GM18867 (cell line): ENCODE results near the gene COL5A2.

ENCODE experiments used
- ATAC-seq: cut with Tn5 transposase; IDR thresholded peaks from one replicate; pipeline ENCODE4 v1.9.1; 2021; ENCODE audit warnings: mild to moderate bottlenecking, moderate library complexity; ENCODE audit not compliant: unreplicated experiment

The COL5A2 gene

DNA sequence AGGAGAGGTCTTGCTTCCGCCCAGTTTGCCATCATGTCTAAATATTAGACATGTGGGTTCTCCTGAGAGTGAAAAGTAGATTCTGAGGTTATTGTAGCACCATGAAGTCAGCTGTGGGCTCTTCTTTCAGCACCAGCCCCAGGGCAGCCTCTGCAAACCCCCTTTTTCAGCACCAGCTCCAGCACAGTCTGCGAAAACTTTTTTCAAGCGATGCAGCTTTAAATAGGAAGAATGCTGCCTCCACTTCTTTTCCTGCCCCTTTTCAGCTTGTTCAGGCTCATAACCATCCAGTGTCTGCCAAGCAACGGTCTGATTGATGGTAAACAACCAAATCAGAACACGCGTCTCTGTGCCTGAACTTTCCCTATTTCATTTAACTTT is at the start of gene COL5A2:
Gene COL5A2 (minus strand): TSS at position 192 of the 381 bp plus-strand sequence. CDS start 157 bp downstream, at position 35.
- ATAC-seq: no peak

DNA sequence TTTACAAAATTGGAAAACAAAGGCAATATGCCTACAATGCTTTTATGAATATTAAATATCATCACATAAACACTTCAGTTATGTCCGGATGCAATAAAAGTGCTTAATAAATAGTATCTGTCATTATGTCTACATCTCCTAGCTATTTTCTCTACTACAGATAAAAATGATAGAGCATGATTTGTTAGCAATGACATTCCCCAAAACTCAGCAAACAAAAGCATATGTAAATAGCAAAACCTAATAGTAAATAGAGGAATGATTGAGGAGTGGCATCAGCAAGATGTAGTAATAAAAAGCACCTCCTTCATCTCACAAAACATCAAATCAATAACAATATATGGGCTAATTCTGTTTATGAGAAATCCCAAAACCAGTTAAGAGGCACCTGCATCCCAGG is 46.5 kb upstream of the COL5A2 start:
- no peak for ATAC-seq

DNA sequence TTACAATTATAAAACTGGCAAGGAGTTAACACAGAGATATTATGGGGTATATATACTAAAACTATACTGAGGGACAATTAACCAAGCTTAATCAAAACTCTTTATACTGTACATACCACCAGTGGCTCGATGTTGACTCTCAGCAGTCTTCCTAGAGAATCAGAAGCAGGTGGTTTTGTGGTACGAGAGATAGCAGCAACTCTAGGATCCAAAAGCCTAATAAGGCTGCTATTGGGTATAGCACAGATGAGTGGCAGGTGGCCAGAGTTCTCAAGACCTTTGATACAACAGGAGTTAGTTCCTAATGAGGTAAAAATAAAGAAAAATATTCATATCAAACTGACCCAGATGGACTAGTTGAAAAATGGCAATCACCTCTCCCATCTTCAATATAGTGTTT is 45.5 kb upstream of the COL5A2 start:
- ATAC-seq: no peak

DNA sequence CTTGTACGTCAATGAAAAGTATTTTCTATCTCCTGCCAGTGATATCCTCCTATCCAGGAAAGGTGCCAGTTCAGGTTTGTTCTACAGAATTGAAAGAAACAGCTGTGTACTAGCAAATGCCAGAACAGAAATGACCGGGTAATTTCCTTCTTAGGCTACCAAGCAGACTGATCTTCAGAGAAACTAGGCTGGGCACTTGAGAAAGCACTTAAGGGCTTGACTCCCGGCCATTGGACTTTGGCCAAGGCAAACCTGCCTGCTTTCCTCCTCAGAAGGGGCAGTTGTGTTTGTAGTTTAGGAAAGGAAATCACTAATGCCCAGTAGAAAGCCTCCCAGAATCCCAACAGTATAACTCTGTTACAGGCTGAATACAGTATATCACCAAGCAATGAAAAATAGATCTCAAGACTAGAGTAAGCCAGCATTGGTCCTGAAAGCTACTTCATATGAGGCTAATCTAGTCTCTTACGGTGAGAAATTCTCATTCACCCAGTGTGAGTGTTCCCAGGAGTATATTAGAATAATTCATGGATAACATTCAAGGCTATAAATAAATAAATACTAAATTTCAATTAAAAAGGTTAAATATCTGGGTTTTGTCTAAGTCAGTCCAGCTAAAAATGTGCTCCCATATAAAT is 43.0 kb upstream of the COL5A2 start:
- ATAC-seq: no peak

DNA sequence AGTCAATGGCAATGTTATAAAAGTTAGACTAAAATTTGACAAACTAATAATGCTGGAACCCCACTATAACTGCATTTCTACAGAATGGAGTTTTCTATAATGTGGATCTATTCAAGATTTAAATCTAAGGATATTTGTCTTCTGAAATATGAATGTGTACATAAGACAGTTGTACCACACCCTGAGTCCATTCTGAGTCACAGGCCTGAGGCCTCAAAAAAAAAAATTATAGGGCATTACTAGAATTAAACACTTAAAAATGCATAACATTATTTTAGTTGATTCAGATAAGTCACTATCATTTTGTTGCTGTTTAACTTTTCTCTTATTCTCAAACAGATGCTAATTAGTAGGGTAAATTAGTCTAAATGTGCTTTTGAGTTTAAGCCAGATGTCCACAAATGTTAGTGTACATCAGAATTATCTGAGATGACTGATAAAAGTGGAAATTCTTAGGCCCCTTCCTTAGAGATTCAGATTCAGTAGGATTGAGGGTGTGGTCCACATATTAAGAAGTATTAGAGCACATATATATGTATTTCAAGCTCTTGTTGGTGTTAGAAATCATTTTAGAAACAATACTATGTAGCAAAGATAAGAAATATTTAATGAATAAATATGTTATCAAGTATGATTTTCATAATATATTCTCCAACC is 42.4 kb upstream of the COL5A2 start:
- ATAC-seq: no peak

DNA sequence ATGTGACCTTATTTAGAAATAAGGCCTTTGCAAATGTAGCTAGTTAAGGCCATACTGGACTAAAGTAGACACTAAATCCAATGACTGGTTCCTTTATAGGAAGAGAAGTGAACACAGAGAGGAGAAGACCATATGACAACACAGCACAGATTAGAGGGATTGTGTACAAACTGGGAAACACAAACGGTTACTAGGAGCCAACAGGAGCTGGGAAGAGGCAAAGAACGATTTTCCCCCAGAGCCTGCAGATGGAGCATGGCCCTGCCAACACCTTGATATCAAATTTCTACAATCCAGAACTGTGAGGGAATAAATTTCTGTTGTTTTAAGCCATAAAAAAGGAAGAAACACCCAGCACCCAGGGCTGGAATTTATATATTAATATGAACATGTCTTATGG is 38.7 kb upstream of the COL5A2 start:
- ATAC-seq: no peak

DNA sequence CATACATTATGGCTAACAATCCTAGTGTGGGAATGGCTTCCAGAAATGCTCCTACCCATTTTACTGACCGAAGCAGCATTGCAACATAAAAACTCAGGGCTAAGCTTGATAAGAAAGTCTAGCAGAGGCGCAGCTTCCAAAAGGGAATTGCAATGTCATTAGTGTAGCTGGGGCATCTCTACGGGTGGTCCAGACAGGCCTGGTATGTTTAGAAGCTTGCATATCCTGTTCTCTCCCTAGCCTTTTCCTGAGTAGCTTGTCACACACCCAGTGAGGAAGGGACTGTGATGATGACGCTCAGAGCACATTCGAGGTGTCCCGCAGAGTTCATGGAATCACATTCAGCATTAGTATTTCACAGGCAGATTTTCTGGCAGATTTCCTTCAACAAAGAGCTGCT is 38.0 kb upstream of the COL5A2 start:
- ATAC-seq: no peak

DNA sequence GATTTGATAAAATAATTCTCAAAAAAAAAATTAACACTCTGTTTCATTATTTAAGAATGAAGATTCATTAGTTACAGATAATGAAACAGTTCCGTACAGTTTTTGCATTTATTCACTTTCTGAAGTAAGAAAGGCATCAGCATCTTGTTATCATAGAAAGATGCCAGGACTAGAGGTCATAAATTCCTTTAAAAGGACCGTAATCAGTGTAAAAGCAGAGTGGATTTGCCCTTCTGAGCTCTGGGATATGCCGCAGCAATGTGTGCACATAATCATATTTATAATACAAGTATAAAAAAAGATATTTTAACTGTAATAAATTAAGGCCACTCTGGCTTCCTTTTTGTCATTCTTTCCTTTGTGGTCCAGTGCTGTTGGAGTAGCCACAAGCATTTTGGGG is 37.5 kb upstream of the COL5A2 start:
- no peak for ATAC-seq

DNA sequence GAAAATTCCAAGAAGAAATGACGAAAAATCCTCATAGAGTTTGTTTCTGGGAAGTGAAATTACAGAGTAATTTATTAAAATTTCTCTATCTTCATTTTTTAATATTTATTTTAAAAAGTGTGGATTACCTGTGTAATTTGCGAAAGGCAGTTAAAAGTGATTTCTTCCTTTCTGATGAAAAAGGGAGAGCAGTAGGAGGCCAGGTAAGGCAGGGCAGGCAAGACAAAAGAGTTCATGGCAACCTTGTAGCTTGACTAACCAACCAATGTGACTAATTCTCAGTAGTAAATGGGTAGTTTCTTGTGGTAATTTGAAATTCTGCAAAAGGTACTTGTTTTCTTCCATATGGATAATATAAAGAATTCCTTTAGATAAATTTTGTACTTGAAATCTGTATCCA is 34.9 kb upstream of the COL5A2 start:
- ATAC-seq: no peak

DNA sequence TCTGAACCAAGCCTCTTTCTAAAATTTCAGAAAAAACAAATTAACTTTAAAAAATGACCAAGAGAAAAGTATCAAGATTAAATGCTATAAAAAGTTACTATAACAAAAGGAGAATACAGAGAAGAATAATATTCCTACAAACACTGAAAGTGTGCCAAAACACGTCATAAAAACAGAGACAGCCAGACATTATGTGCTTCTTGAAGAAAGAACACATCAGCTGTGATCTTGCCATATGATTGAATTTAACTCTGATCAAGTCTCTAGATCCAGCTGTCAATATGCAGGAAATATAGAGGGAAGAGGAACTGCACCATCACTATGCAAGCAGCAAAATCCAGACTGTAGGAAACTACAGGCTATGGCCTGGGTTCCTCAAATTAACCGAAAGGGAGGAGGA is 33.7 kb upstream of the COL5A2 start:
- ATAC-seq: no peak

DNA sequence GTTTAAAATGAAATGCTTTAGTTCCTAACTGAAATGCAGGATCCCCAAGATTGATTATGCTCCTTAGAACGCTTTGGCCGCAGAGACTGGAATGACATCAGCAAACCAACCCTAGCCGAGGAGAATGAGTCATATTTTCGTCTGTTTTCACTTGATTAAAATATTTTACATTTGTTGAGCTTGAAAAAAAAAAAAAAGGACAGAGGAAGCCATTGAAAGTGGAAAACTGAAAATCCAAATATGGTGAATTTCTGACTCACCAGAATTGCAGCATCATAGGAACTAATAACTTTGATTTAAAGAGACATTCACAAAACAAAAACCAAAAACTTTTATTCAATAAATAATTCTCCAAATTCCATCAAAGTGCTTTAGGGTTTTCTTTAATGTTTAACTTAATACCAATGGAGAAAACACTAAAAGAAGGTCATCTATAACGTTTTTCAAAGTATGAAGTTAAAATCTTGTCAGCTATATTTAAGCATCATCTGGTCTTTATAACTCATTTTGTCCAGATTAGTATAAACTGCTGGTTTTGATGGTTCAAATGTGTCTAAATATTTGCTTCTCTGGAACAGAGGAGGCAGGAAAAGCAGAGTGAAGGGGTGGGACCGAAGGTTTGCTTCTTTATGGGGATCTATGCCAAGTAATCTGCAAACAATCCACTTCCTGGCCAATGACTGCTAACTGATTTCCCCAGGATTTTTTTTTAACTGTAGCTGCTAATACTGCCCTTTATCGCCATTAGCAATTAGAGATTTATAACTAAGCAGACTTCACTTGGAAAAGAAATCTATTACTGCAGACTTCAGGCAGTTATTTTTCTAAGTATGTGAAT is 30.9 kb upstream of the COL5A2 start:
- no peak for ATAC-seq

DNA sequence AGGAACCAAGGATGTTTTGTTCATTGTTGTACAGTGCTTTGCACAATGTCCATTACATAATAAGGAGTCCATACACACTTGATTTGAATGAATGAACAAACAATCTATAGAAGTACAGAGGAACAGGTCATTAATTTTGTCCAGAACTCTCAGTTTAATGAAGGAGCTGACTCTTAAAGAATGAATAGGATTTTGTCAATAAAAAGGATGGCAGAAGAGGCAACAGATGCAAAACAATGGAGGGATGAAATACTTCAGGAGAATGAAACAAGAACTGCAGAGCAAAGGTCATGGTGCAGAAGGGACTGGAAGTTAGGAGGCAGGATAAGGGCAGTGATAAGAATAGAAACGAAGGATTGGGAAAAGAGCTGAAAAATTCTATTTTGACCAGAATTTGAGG is 28.7 kb upstream of the COL5A2 start:
- ATAC-seq: no peak

DNA sequence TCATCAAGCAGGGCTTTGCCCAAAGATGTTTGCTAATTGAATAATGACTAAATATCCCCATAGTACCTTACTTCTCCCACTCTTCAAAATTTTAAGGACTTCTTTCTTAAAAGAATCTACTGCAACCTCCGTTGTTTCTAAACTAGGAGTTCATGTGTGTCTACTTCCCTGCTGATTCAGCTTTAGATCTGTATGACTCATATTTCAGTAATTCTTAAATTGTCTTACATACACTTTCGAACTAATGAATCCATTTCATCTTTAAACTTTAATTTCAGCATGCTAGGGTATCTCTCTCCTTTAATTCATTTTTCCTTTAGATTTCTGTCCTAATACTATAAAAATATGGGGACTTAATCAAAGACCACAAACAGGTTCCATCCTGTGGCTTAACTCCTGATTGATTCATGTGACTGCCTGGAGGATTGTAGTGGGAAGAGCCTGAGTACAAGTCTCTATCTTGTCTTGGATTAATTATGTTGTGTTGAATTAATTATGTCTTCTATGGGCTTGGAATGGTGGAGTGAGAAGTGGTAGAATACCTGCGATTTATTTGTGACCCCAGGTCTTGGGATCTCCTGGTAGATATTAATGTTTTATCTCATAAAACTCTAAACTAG is 24.9 kb upstream of the COL5A2 start:
- no peak for ATAC-seq

DNA sequence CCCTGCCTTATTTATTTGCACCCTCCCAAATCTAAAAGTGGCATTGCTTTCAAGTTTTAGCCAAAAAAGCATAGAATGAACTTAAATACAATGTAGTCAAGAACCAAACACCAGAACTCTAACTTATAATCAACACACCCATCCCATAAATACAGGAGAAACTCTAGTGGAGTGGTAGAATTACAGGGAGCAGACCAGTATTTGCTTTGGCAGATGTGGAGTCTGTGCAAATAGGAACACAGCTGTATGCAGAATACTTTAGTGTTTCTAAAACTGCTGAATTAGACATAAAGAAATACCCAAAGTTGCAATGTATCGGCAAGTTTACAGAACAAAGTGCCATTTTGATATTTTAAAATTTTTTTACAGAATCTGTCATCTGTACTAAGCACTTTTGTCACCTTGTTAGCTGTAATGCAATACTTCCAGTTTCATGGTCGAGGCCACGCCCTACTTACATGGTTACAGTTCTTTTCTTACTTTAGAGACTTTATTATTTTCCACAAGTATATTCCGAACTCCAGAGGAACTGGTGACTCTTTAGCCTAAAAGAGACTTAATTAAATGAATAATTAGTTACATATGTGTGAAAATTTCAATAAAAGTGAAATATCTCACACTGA is 23.7 kb upstream of the COL5A2 start:
- peak; percentile 66 for ATAC-seq

DNA sequence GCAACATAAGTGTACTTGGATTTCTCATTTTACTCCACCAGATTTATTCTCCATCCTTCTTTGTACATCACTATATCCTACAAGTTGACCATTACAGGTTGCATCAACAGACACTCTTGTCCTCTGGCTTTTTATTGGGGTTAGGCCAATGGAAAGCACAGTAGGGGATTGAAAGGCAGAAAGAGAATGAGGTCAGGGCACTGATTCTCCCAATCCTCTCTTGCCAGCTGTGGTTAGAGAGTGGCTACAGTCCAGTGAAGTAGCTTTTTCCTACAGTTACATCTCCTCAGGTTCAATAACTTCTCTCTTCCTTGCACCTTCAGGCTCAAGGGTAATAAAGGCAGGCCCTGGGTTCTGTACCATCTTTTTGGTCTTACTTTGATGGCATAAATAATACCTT is 20.2 kb upstream of the COL5A2 start:
- no peak for ATAC-seq

DNA sequence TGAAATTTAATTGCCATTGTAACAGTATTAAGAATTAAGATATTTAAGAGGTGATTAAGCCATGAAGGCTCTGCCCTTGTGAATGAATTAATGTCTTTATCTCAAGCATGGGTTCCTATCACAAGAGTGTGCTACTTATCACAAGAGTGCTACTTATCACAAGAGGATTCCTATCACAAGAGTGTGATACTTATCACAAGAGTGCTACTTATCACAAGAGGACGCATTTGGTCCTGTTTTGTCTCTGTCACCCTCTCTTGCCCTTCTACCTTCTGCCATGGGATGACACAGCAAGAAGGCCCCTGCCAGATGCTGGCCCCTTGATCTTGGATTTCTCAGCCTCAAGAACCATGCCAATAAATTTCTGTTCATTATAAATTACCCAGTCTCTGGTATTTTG is 13.2 kb upstream of the COL5A2 start:
- ATAC-seq: no peak

DNA sequence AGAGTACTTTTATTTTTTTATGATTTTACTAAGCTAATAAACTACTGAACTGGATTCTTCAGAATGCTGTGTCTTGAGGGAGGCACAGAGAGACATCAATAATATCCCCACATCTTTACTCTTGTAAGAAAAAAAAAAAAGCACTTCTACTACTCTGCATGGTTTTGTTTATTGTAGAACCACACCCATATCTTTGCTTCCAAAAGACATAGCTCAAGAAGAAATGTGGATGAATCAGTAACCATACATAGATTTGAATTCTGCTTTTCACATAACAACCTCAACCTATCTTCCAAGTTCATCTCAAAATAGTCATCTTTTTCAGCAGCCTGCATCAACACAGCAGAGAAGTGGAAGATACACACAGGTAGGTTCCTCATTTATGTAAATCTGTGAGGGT is 12.2 kb upstream of the COL5A2 start:
- no peak for ATAC-seq

DNA sequence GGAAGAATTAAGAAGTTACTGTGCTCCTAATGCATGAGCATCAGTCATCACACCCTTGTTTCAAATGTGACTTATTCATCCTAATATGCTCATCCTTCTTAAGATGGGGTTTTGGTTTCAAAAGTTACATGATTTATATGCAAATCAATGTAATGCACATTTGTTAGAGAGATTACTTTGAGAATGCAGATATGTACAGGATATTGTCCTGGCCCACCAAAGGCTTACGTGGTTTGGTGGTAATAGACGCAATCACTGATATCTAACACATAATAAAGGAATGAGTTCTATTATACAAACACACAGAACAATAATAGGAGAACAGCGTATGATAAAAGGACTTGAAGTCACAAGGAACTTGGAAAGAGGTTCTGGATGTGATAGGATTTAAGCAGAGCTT is 11.1 kb upstream of the COL5A2 start:
- ATAC-seq: no peak

DNA sequence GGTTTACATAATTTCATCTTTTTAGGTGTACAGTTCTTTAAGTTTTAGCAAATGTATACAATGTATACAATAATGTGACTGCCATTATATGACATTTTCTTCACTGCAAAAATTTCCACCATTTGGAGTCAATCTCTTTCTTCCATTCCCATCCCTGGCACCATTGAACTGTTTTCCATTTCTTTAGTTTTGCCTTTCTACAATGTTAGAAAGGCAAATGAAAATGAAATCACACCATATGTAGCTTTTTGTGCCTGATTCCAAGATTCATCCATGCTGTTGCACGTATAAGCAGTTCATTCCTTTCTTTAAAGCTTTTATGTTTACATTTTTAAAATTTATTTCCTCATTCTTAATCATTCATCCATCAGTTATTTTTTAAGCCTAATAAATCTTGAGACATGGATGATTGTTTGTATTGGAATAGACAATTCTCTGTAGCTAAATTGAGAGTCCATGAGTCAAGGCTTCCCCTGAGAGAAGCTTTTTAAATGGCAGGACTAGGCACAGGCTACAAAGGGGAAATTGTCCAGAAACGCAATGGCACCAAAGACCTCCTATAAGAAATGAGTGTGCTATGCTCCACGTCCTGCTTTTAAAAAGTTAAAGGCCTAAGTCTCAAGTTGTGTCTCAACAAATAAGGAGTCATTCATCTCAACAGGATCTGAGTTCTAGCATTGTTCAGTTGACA is 8.7 kb upstream of the COL5A2 start:
- no peak for ATAC-seq

DNA sequence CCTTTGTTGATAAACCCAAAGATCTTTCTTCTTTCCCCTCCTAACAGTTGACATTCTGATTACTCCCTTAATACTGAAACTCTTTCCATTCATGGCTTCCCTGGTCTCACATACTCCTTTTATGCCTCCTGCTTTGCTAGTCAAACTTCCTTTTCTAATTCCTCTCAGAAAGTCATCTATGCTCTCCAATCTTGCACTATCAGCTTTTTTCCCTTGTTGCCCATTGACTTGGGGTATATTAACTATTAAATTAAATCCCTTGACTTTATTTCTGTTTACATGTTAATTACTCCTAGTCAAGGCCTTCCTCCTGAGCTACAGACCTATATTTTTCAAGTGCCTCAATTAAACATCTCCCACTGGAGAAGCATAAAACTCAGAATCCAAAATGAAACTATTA is 3.6 kb upstream of the COL5A2 start:
- no peak for ATAC-seq

DNA sequence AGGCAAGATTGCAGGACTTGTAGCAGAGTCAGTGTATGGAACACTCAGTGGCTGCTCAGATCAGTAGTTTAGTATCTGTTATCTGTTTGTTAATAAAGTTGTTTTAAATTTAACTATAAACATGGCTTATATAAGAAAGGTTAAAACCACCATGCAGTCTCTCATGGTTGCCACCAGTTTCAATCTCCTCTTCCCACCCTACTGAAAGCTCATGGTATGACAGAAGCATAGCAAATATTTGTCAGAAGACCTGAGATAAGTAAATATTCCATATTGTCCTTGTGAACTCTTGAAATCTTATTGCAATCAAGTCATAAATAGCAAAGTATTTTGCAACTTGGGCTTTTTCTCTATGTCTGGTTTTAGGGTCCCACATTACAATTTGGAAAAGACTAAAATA is 2.1 kb upstream of the COL5A2 start:
- no peak for ATAC-seq
